HCT116 (cell line): ENCODE results near the gene TAF5. TPM values are rescaled to one million over a fixed set of nuclear protein-coding genes. Genes with fewer than 3 reads are reported as not detected.

ENCODE experiments used
- ATAC-seq: fragments of 200-7000 bp; cut with Tn5 transposase; 2 replicates; pipeline ENCODE4 v1.9.1; 2020; ENCODE audit warnings: mild to moderate bottlenecking, moderate library complexity
- BruUV-seq: library from RNA; stranded (reverse); fragments of 400-500 nt; replicated peaks from 2 replicates; lab custom pipeline; 2021; lab: Mats Ljungman, UMichigan
- CTCF ChIA-PET: fragments of 300-600 bp; sonication (Branson Sonifier 250); formaldehyde crosslinking; loops from one replicate; lab custom pipeline; 2021; ENCODE audit warnings: antibody characterized with exemption; lab: Charles Lee
- POLR2A ChIA-PET: fragments of 300-600, 350-600 bp; sonication (Branson Sonifier 250); formaldehyde crosslinking; loops from one replicate; lab custom pipeline; 2021; ENCODE audit warnings: antibody characterized with exemption; lab: Charles Lee
- RAD21 ChIA-PET, 2 experiments: fragments of 300-600 bp; sonication (Branson Sonifier 250); formaldehyde crosslinking; loops; one replicate each; lab custom pipeline; 2023; ENCODE audit warnings: low total read pairs in 2 of 2; ENCODE audit not compliant: uncharacterized antibody in 2 of 2, unreplicated experiment in 2 of 2, low non-redundant PET in 1 of 2; lab: Charles Lee
- DNase-seq: peaks from one replicate; pipeline ENCODE4 v3.0.0-alpha.2; 2010; ENCODE audit warnings: low read depth, low spot score
- H2AFZ ChIP-seq: fragments of 200-600 bp; shearing (Covaris generic), sonication (generic); 2 replicates; pipeline ENCODE4 v1.6.1; 2017; ENCODE audit warnings: low read depth, mixed run types, mixed read lengths, antibody characterized with exemption, low read length; ENCODE audit not compliant: poor library complexity, severe bottlenecking
- H3K27ac ChIP-seq: 2 replicates; pipeline ENCODE4 v1.5.1; 2012; ENCODE audit warnings: low read depth, low read length
- H3K27me3 ChIP-seq: fragments of 200-600 bp; sonication (generic); 2 replicates; pipeline ENCODE4 v1.6.1; 2016; ENCODE audit warnings: mixed run types, low read length, mixed read lengths; ENCODE audit not compliant: insufficient read depth
- H3K36me3 ChIP-seq, 2 experiments: fragments of 200-500 bp in 1 of 2; fragments of 200-600 bp in 1 of 2; sonication (Bioruptor generic) in 1 of 2; sonication (generic) in 1 of 2; 2 replicates each; pipeline versions ENCODE4 v1.5.1 to v1.6.1; 2014 to 2016; ENCODE audit warnings: low read length in 2 of 2, inconsistent platforms in 1 of 2, mixed read lengths in 1 of 2, mixed run types in 1 of 2; ENCODE audit not compliant: insufficient read depth in 2 of 2, control insufficient read depth in 1 of 2
- H3K4me1 ChIP-seq, 2 experiments: fragments of 200-600 bp in 1 of 2; sonication (generic) in 1 of 2; 2 replicates each; pipeline versions ENCODE4 v1.5.1 to v1.6.1; 2012 to 2017; ENCODE audit warnings: low read length in 2 of 2, inconsistent platforms in 1 of 2, mild to moderate bottlenecking in 1 of 2, mixed read lengths in 1 of 2, mixed run types in 1 of 2, moderate library complexity in 1 of 2; ENCODE audit not compliant: insufficient read depth in 2 of 2, control insufficient read depth in 1 of 2
- H3K4me2 ChIP-seq: fragments of 200-600 bp; sonication (generic); 2 replicates; pipeline ENCODE4 v1.6.1; 2017; ENCODE audit warnings: mixed run types, low read length, mixed read lengths
- H3K4me3 ChIP-seq, 2 experiments: fragments of 200-600 bp in 1 of 2; sonication (generic) in 1 of 2; replicated peaks in 1 of 2; 2 replicates each; pipeline ENCODE4 v1.5.1; 2011 to 2016; ENCODE audit warnings: low read length in 2 of 2, control low read depth in 1 of 2, low read depth in 1 of 2, mild to moderate bottlenecking in 1 of 2, mixed read lengths in 1 of 2, mixed run types in 1 of 2
- H3K79me2 ChIP-seq: fragments of 200-600 bp; sonication (generic); 2 replicates; pipeline ENCODE4 v1.6.1; 2017; ENCODE audit warnings: mild to moderate bottlenecking, mixed run types, low read length, moderate library complexity, mixed read lengths; ENCODE audit not compliant: insufficient read depth
- H3K9ac ChIP-seq: fragments of 200-600 bp; sonication (generic); 2 replicates; pipeline ENCODE4 v1.6.1; 2016; ENCODE audit warnings: low read length, mixed read lengths
- H3K9me2 ChIP-seq: fragments of 200-600 bp; sonication (generic), shearing (Covaris generic); 2 replicates; pipeline ENCODE4 v1.6.1; 2017; ENCODE audit warnings: mixed run types, mild to moderate bottlenecking, moderate library complexity; ENCODE audit not compliant: insufficient read depth
- H3K9me3 ChIP-seq, 2 experiments: fragments of 200-500 bp in 1 of 2; fragments of 200-600 bp in 1 of 2; sonication (Bioruptor generic) in 1 of 2; sonication (generic) in 1 of 2; 2 replicates each; pipeline ENCODE4 v1.6.1; 2014 to 2017; ENCODE audit warnings: low read length in 2 of 2, mixed read lengths in 2 of 2, inconsistent platforms in 1 of 2, low read depth in 1 of 2, mild to moderate bottlenecking in 1 of 2, mixed run types in 1 of 2, moderate library complexity in 1 of 2; ENCODE audit not compliant: control insufficient read depth in 1 of 2, insufficient read depth in 1 of 2
- H4K20me1 ChIP-seq: fragments of 200-600 bp; sonication (generic), shearing (Covaris generic); 2 replicates; pipeline ENCODE4 v1.6.1; 2017; ENCODE audit warnings: mixed run types, mild to moderate bottlenecking, moderate library complexity; ENCODE audit not compliant: insufficient read depth
- CEBPB ChIP-seq: IDR thresholded peaks from 2 replicates; pipeline ENCODE4 v1.6.1; 2012; ENCODE audit warnings: low read depth
- CTCF ChIP-seq, 3 experiments: fragments of 200-600 bp in 1 of 3; sonication (generic) in 1 of 3; IDR thresholded peaks in 2 of 3; conservative IDR thresholded peaks in 1 of 3; 2 replicates each; pipeline ENCODE4 v1.5.1; 2012 to 2017; ENCODE audit warnings: low read depth in 2 of 3, low read length in 2 of 3, antibody characterized with exemption in 1 of 3, borderline replicate concordance in 1 of 3, control low read depth in 1 of 3, mild to moderate bottlenecking in 1 of 3, mixed read lengths in 1 of 3, mixed run types in 1 of 3, moderate library complexity in 1 of 3; ENCODE audit not compliant: insufficient read depth in 1 of 3
- FOSL1 ChIP-seq: IDR thresholded peaks from 2 replicates; pipeline ENCODE4 v1.6.1; 2012; ENCODE audit warnings: low read depth
- MAX ChIP-seq: IDR thresholded peaks from 2 replicates; pipeline ENCODE4 v1.6.1; 2012
- POLR2A ChIP-seq: IDR thresholded peaks from 2 replicates; pipeline ENCODE4 v1.7.0; 2011; ENCODE audit warnings: borderline replicate concordance; ENCODE audit not compliant: insufficient read depth, insufficient read length; ENCODE audit errors: extremely low read depth
- POLR2AphosphoS5 ChIP-seq: IDR thresholded peaks from 2 replicates; pipeline ENCODE4 v1.6.1; 2011; ENCODE audit warnings: mild to moderate bottlenecking, low read depth, low read length, moderate library complexity
- TCF7L2 ChIP-seq: IDR thresholded peaks from 2 replicates; pipeline ENCODE4 v1.7.0; 2011; ENCODE audit warnings: borderline replicate concordance, inconsistent platforms; ENCODE audit not compliant: insufficient read depth, insufficient read length; ENCODE audit errors: extremely low read depth
- ZFX ChIP-seq: fragments of 450-650 bp; IDR thresholded peaks from 2 replicates; pipeline ENCODE4 v1.6.1; 2017
- intact Hi-C: fragments of 100-400 bp; cut with micrococcal nuclease; formaldehyde crosslinking; loops from 2 replicates; pipeline ENCODE4 v1.10.0; 2022
- total RNA-seq: library from RNA; stranded (reverse); gene quantifications from one replicate; pipeline ENCODE4 v1.2.1, GENCODE V29; 2021; ENCODE audit not compliant: unreplicated experiment

Gene TAF5
- total RNA-seq, 1 experiment from 2014 or later: 9.2 TPM

GRCh38 chr10:103350517-103351260 is 17.1 kb upstream of the TAF5 start, which contains the start of gene PCGF6:
Gene PCGF6, minus strand, starts transcription at chr10:103351140. Its CDS starts 74 bp downstream, at chr10:103351066.
- POLR2A ChIA-PET: no interaction called here
- H3K36me3 ChIP-seq: peaks cover 18 to 19% of the 10 kb centered on the region in 2 experiments
- BruUV-seq: no TSS peak
- peak within 1 kb of the TSS; percentile 83 for H3K4me2 ChIP-seq
- peak; percentile 8 for TF ChIP-seq TCF7L2
- no peak for TF ChIP-seq FOSL1
- peak; percentile 53 for TF ChIP-seq POLR2A
- TF ChIP-seq ZFX: peak; percentile 96
- no peak for TF ChIP-seq CEBPB
- peak; percentile 49; the same call in 1 of the 2 replicates for TF ChIP-seq MAX
- 0 out of 6 replicates have a peak, but pooled peaks of 2 of the 3 experiments have one; percentile 10 to 12 for TF ChIP-seq CTCF (IDR thresholded peaks at IDR 0.05 in 2 of 3, conservative IDR thresholded peaks at IDR 0.05 in 1 of 3; ENCODE audit: borderline replicate concordance in 1 of 3, insufficient read depth in 1 of 3, low read depth in 2 of 3, low read length in 2 of 3)
- TF ChIP-seq POLR2AphosphoS5: peak; percentile 86
- TF ChIP-seq, all 23 proteins: peak for 6
- RAD21 ChIA-PET: no interaction called here
- H3K4me3 ChIP-seq: peak within 1 kb of the TSS; percentile 87 to 89
- CTCF ChIA-PET: interaction anchor here (1.1 to 1.4 kb wide), 3 partner anchors 17 to 111 kb away, joined by 3 to 5 read pairs (median 5); no protein-coding TSS in a partner anchor
- DNase-seq: peak; percentile 58
- no peaks in the 10 kb centered on the region for H4K20me1 ChIP-seq
- peak within 1 kb of the TSS; percentile 94 for H3K9ac ChIP-seq
- H3K9me2 ChIP-seq: no peaks in the 10 kb centered on the region
- H3K9me3 ChIP-seq: no peaks in the 10 kb centered on the region
- peak within 1 kb of the TSS; percentile 84 for H3K27ac ChIP-seq
- H3K4me1 ChIP-seq: peaks cover 3 to 21% of the 10 kb centered on the region in 2 experiments; a peak in 3 of 4 replicates
- intact Hi-C loops: no loop called here
- no peaks in the 10 kb centered on the region for H3K27me3 ChIP-seq
- H3K79me2 ChIP-seq: peaks cover 30% of the 10 kb centered on the region
- peak within 1 kb of the TSS; percentile 93 for H2AFZ ChIP-seq
- ATAC-seq: peak; percentile 90
